ENCODE measurements around the gene ZDHHC5. TPM values are rescaled to one million over a fixed set of nuclear protein-coding genes. Genes with fewer than 3 reads are reported as not detected.

The ZDHHC5 gene
- total RNA-seq, 1 experiment from 2014 or later = 64.1 TPM

DNA sequence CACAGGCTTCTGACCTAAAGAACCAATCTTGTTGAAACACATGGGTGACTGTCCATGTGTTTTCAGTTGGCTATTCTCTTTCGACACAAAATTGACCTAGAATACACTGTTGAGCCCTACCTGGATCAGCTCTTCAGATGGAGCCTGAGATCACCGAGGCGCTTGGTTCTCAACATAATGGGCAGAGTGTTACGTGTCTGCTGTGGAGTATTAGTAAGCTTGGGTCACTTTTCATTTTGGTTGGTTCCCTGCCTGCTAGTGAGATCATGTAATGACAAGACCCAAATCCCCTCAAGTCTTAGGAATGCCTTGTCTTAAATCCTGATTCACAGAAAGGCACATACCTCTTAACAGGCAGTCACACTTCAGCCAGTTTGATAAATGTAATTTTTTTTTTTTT is 35.4 kb downstream of the ZDHHC5 start:
- peaks cover 22 to 31% of the 10 kb centered on the region in 2 experiments for H3K36me3 ChIP-seq (ENCODE audit: control insufficient read depth in 1 of 2, insufficient read depth in 2 of 2, low read length in 2 of 2)
- RAD21 ChIA-PET (ENCODE audit: low non-redundant PET in 1 of 2, low total read pairs in 2 of 2, uncharacterized antibody in 2 of 2, unreplicated experiment in 2 of 2) = interaction anchor here in 1 of 2 experiments (0.6 kb wide), 1 partner anchor 28 kb away, joined by 3 read pairs; no protein-coding TSS in a partner anchor

DNA sequence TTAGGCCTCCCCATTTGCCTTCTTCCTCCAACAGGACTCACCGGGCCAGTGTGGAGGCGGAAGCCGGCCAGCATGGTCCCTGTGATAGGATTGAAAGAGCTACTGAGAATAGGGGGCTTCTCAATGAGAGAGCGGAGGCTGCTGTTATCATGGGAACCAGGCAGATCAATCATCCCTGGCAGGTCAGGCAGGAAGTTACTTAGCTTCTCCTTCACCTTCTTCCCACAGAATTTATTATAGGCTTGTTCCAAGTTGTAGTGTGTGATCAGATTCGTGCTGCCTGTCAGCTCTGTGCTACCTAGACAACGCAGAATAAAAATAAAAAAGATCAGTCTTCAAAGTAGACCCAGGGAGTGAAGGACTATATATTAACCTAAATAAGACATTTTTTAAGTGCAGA is 37.0 kb downstream of the ZDHHC5 start:
- Histone ChIP-seq H3K9ac (ENCODE audit: low read length) (no peak overlapping the region), H2AFZ (ENCODE audit: low read depth, low read length, poor library complexity, severe bottlenecking) (no peak overlapping the region), H3K4me2 (ENCODE audit: low read length) (no peak overlapping the region), H3K27me3 (ENCODE audit: insufficient read depth, low read length) (no peaks in the 10 kb centered on the region), H3K36me3 (ENCODE audit: control insufficient read depth in 1 of 2, insufficient read depth in 2 of 2, low read length in 2 of 2) (peaks cover 13 to 17% of the 10 kb centered on the region in 2 experiments; a peak in 3 of 4 replicates), H3K4me3 (replicated peaks in 1 of 2; ENCODE audit: low read depth in 1 of 2, low read length in 2 of 2) (no peak overlapping the region), H3K27ac (ENCODE audit: low read depth, low read length) (no peak overlapping the region), H3K79me2 (ENCODE audit: insufficient read depth, low read length) (peaks cover 17% of the 10 kb centered on the region), H3K9me2 (ENCODE audit: insufficient read depth) (no peaks in the 10 kb centered on the region), H4K20me1 (ENCODE audit: insufficient read depth) (no peaks in the 10 kb centered on the region), H3K4me1 (ENCODE audit: control insufficient read depth in 1 of 2, insufficient read depth in 2 of 2, low read length in 2 of 2) (no peaks in the 10 kb centered on the region), H3K9me3 (ENCODE audit: control insufficient read depth in 1 of 2, insufficient read depth in 1 of 2, low read depth in 1 of 2, low read length in 2 of 2) (no peaks in the 10 kb centered on the region)
- BruUV-seq (replicated peaks) = no TSS peak
- ATAC-seq (no peak), DNase-seq (ENCODE audit: low read depth, low spot score) (no peak)
- intact Hi-C loops (cut with micrococcal nuclease) = no loop called here
- CTCF ChIA-PET = no interaction called here
- RAD21 ChIA-PET (ENCODE audit: low non-redundant PET in 1 of 2, low total read pairs in 2 of 2, uncharacterized antibody in 2 of 2, unreplicated experiment in 2 of 2) = no interaction called here
- POLR2A ChIA-PET = no interaction called here
- TF ChIP-seq POLR2A (IDR thresholded peaks at IDR 0.05; ENCODE audit: borderline replicate concordance, extremely low read depth, insufficient read depth, insufficient read length) = no peak
- TF ChIP-seq RAD21 (IDR thresholded peaks at IDR 0.05; ENCODE audit: low read depth) = no peak
- no peak for TF ChIP-seq ZFX (IDR thresholded peaks at IDR 0.05)
- TF ChIP-seq, protein P1, sequence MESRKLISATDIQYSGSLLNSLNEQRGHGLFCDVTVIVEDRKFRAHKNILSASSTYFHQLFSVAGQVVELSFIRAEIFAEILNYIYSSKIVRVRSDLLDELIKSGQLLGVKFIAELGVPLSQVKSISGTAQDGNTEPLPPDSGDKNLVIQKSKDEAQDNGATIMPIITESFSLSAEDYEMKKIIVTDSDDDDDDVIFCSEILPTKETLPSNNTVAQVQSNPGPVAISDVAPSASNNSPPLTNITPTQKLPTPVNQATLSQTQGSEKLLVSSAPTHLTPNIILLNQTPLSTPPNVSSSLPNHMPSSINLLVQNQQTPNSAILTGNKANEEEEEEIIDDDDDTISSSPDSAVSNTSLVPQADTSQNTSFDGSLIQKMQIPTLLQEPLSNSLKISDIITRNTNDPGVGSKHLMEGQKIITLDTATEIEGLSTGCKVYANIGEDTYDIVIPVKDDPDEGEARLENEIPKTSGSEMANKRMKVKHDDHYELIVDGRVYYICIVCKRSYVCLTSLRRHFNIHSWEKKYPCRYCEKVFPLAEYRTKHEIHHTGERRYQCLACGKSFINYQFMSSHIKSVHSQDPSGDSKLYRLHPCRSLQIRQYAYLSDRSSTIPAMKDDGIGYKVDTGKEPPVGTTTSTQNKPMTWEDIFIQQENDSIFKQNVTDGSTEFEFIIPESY (IDR thresholded peaks at IDR 0.05; ENCODE audit: extremely low read depth, insufficient replicate concordance, low read length) = no peak
- TF ChIP-seq TCF7L2 (IDR thresholded peaks at IDR 0.05; ENCODE audit: borderline replicate concordance, extremely low read depth, insufficient read depth, insufficient read length) = no peak
- TF ChIP-seq SIN3A (IDR thresholded peaks at IDR 0.05; ENCODE audit: low read depth) = no peak
- TF ChIP-seq CBX3 (IDR thresholded peaks at IDR 0.05; ENCODE audit: low read depth) = no peak
- no peak for TF ChIP-seq JUND (IDR thresholded peaks at IDR 0.05)
- TF ChIP-seq ELF1 (IDR thresholded peaks at IDR 0.05; ENCODE audit: borderline replicate concordance, low read depth) = no peak
- no peak for TF ChIP-seq FOSL1 (IDR thresholded peaks at IDR 0.05; ENCODE audit: low read depth)
- TF ChIP-seq SRF (IDR thresholded peaks at IDR 0.05; ENCODE audit: low read depth) = no peak
- no peak for TF ChIP-seq ZNF274 (IDR thresholded peaks at IDR 0.05; ENCODE audit: low read depth, low read length)
- TF ChIP-seq, protein P2, sequence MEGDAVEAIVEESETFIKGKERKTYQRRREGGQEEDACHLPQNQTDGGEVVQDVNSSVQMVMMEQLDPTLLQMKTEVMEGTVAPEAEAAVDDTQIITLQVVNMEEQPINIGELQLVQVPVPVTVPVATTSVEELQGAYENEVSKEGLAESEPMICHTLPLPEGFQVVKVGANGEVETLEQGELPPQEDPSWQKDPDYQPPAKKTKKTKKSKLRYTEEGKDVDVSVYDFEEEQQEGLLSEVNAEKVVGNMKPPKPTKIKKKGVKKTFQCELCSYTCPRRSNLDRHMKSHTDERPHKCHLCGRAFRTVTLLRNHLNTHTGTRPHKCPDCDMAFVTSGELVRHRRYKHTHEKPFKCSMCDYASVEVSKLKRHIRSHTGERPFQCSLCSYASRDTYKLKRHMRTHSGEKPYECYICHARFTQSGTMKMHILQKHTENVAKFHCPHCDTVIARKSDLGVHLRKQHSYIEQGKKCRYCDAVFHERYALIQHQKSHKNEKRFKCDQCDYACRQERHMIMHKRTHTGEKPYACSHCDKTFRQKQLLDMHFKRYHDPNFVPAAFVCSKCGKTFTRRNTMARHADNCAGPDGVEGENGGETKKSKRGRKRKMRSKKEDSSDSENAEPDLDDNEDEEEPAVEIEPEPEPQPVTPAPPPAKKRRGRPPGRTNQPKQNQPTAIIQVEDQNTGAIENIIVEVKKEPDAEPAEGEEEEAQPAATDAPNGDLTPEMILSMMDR (IDR thresholded peaks at IDR 0.05 in 2 of 3, conservative IDR thresholded peaks at IDR 0.05 in 1 of 3; ENCODE audit: borderline replicate concordance in 1 of 3, insufficient read depth in 1 of 3, low read depth in 2 of 3, low read length in 2 of 3) = no peak
- TF ChIP-seq EGR1 (IDR thresholded peaks at IDR 0.05; ENCODE audit: low read depth) = no peak
- TF ChIP-seq EZH2 (IDR thresholded peaks at IDR 0.05) = no peak
- TF ChIP-seq, protein P3, sequence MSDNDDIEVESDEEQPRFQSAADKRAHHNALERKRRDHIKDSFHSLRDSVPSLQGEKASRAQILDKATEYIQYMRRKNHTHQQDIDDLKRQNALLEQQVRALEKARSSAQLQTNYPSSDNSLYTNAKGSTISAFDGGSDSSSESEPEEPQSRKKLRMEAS (IDR thresholded peaks at IDR 0.05) = no peak

More for the DNA sequence above, 35.4 kb downstream of the ZDHHC5 start:
- no peaks in the 10 kb centered on the region for H4K20me1 ChIP-seq (ENCODE audit: insufficient read depth)
- no peaks in the 10 kb centered on the region for H3K9me2 ChIP-seq (ENCODE audit: insufficient read depth)
- no peak overlapping the region for H3K4me2 ChIP-seq (ENCODE audit: low read length)
- ChIA-PET CTCF (interaction anchor here (0.6 kb wide), 1 partner anchor 10 kb away, joined by 3 read pairs; no protein-coding TSS in a partner anchor), POLR2A (no interaction called here)
- no peak overlapping the region for H3K9ac ChIP-seq (ENCODE audit: low read length)
- no peaks in the 10 kb centered on the region for H3K4me1 ChIP-seq (ENCODE audit: control insufficient read depth in 1 of 2, insufficient read depth in 2 of 2, low read length in 2 of 2)
- no TSS peak for BruUV-seq (replicated peaks)
- no peak overlapping the region for H2AFZ ChIP-seq (ENCODE audit: low read depth, low read length, poor library complexity, severe bottlenecking)
- DNase-seq (ENCODE audit: low read depth, low spot score) = no peak
- no peaks in the 10 kb centered on the region for H3K27me3 ChIP-seq (ENCODE audit: insufficient read depth, low read length)
- peaks cover 9% of the 10 kb centered on the region for H3K79me2 ChIP-seq (ENCODE audit: insufficient read depth, low read length)
- intact Hi-C loops (cut with micrococcal nuclease) = no loop called here
- no peak for TF ChIP-seq CEBPB (IDR thresholded peaks at IDR 0.05; ENCODE audit: low read depth)
- TF ChIP-seq, protein P3 (IDR thresholded peaks at IDR 0.05) = no peak
- no peak for TF ChIP-seq POLR2A (IDR thresholded peaks at IDR 0.05; ENCODE audit: borderline replicate concordance, extremely low read depth, insufficient read depth, insufficient read length)
- no peak for TF ChIP-seq RAD21 (IDR thresholded peaks at IDR 0.05; ENCODE audit: low read depth)
- no peak for TF ChIP-seq CBX3 (IDR thresholded peaks at IDR 0.05; ENCODE audit: low read depth)
- no peak for TF ChIP-seq EZH2 (IDR thresholded peaks at IDR 0.05)
- H3K4me3 ChIP-seq (replicated peaks in 1 of 2; ENCODE audit: low read depth in 1 of 2, low read length in 2 of 2) = no peak overlapping the region
- H3K9me3 ChIP-seq (ENCODE audit: control insufficient read depth in 1 of 2, insufficient read depth in 1 of 2, low read depth in 1 of 2, low read length in 2 of 2) = no peaks in the 10 kb centered on the region
- H3K27ac ChIP-seq (ENCODE audit: low read depth, low read length) = no peak overlapping the region
- no peak for ATAC-seq

All from HCT116 (cell line).